Measurements from ENCODE around the gene TTYH2. TPM values are rescaled to one million over a fixed set of nuclear protein-coding genes. Genes with fewer than 3 reads are reported as not detected.
"Not testable (repeated sequence)": the region's sequence is repeated elsewhere in the genome, so short reads cannot be mapped to it uniquely, and the experiment has no call there.

The TTYH2 gene
- total RNA-seq, 1 donor, result 1.4 TPM

- Histone ChIP-seq H3K4me1 (ENCODE audit: insufficient read depth, low read length) (no peaks in the 10 kb centered on the region), H3K9me3 (ENCODE audit: low read depth, low read length) (no peaks in the 10 kb centered on the region), H3K27me3 (ENCODE audit: insufficient read depth, low read length) (no peaks in the 10 kb centered on the region), H4K20me1 (ENCODE audit: insufficient read depth, low read length) (no peaks in the 10 kb centered on the region), H3K4me2 (ENCODE audit: insufficient read depth, low read length) (no peak overlapping the region), H3K4me3 (ENCODE audit: insufficient read depth, low read length) (no peak overlapping the region), H3K36me3 (ENCODE audit: insufficient read depth, low read length) (no peaks in the 10 kb centered on the region), H3K79me2 (ENCODE audit: insufficient read depth, low read length) (no peaks in the 10 kb centered on the region), H3K27ac (ENCODE audit: low read depth, low read length) (no peak overlapping the region), H2AFZ (ENCODE audit: low read length) (no peak overlapping the region)
- TF ChIP-seq CTCF (IDR thresholded peaks at IDR 0.05; ENCODE audit: extremely low read depth, low read depth, low read length), result no peak
- DNase-seq (ENCODE audit: insufficient read length, low spot score, missing footprints), result no peak
These were observed 68.4 kb downstream of the TTYH2 start for GRCh38 chr17:74281799-74282198.

- not testable (repeated sequence) for H2AFZ ChIP-seq (ENCODE audit: low read length); H4K20me1 ChIP-seq (ENCODE audit: insufficient read depth, low read length); H3K4me3 ChIP-seq (ENCODE audit: insufficient read depth, low read length); H3K9me3 ChIP-seq (ENCODE audit: low read depth, low read length); H3K79me2 ChIP-seq (ENCODE audit: insufficient read depth, low read length); DNase-seq (ENCODE audit: insufficient read length, low spot score, missing footprints); H3K36me3 ChIP-seq (ENCODE audit: insufficient read depth, low read length); H3K4me2 ChIP-seq (ENCODE audit: insufficient read depth, low read length); H3K4me1 ChIP-seq (ENCODE audit: insufficient read depth, low read length); H3K27me3 ChIP-seq (ENCODE audit: insufficient read depth, low read length); H3K27ac ChIP-seq (ENCODE audit: low read depth, low read length)
These were observed 68.9 kb downstream of the TTYH2 start for GRCh38 chr17:74282274-74282586.

GRCh38 chr17:74282587-74283370 is 69.4 kb downstream of the TTYH2 start:
- Histone ChIP-seq H3K9me3 (ENCODE audit: low read depth, low read length) (no peaks in the 10 kb centered on the region), H4K20me1 (ENCODE audit: insufficient read depth, low read length) (no peaks in the 10 kb centered on the region), H3K27ac (ENCODE audit: low read depth, low read length) (no peak overlapping the region), H3K36me3 (ENCODE audit: insufficient read depth, low read length) (no peaks in the 10 kb centered on the region), H2AFZ (ENCODE audit: low read length) (no peak overlapping the region), H3K4me2 (ENCODE audit: insufficient read depth, low read length) (no peak overlapping the region), H3K79me2 (ENCODE audit: insufficient read depth, low read length) (no peaks in the 10 kb centered on the region), H3K4me3 (ENCODE audit: insufficient read depth, low read length) (no peak overlapping the region), H3K27me3 (ENCODE audit: insufficient read depth, low read length) (no peaks in the 10 kb centered on the region), H3K4me1 (ENCODE audit: insufficient read depth, low read length) (no peaks in the 10 kb centered on the region)
- TF ChIP-seq CTCF (IDR thresholded peaks at IDR 0.05; ENCODE audit: extremely low read depth, low read depth, low read length), result no peak
- DNase-seq (ENCODE audit: insufficient read length, low spot score, missing footprints), result peak; percentile 83

GRCh38 chr17:74283371-74283673 is 70.0 kb downstream of the TTYH2 start:
- Histone ChIP-seq H3K9me3 (ENCODE audit: low read depth, low read length) (no peaks in the 10 kb centered on the region), H3K36me3 (ENCODE audit: insufficient read depth, low read length) (no peaks in the 10 kb centered on the region), H2AFZ (ENCODE audit: low read length) (no peak overlapping the region), H3K27ac (ENCODE audit: low read depth, low read length) (no peak overlapping the region), H3K27me3 (ENCODE audit: insufficient read depth, low read length) (no peaks in the 10 kb centered on the region), H3K4me1 (ENCODE audit: insufficient read depth, low read length) (no peaks in the 10 kb centered on the region), H3K4me2 (ENCODE audit: insufficient read depth, low read length) (no peak overlapping the region), H3K79me2 (ENCODE audit: insufficient read depth, low read length) (no peaks in the 10 kb centered on the region), H3K4me3 (ENCODE audit: insufficient read depth, low read length) (no peak overlapping the region), H4K20me1 (ENCODE audit: insufficient read depth, low read length) (no peaks in the 10 kb centered on the region)
- DNase-seq (ENCODE audit: insufficient read length, low spot score, missing footprints), result no peak
- no peak for TF ChIP-seq CTCF (IDR thresholded peaks at IDR 0.05; ENCODE audit: extremely low read depth, low read depth, low read length)
